ENCODE results near the gene KAT2A.

Gene KAT2A

GRCh38 chr17:42114118-42114517 lies 7.0 kb downstream of the KAT2A start:
- no peak for TF ChIP-seq CTCF (IDR thresholded peaks at IDR 0.05; ENCODE audit: borderline replicate concordance, control extremely low read depth, extremely low read depth, insufficient read depth, missing control alignments)
- no peak for DNase-seq (ENCODE audit: low spot score)
- in situ Hi-C loops (cut with MboI; ENCODE audit: low sequenced_read_pairs, unreplicated experiment) = loop anchor here (10.0 kb wide), 1 partner anchor 149 kb away; the partner anchor contains the start of gene CNP

- in situ Hi-C loops (cut with MboI; ENCODE audit: low sequenced_read_pairs, unreplicated experiment) = loop anchor here (10.0 kb wide), 1 partner anchor 149 kb away; the partner anchor contains the start of gene CNP
- no peak for TF ChIP-seq CTCF (IDR thresholded peaks at IDR 0.05; ENCODE audit: borderline replicate concordance, control extremely low read depth, extremely low read depth, insufficient read depth, missing control alignments)
These were observed 7.7 kb downstream of the KAT2A start for GRCh38 chr17:42113293-42114069.

GRCh38 chr17:42112552-42113176 lies 8.5 kb downstream of the KAT2A start, which contains the start of gene DHX58:
TSS of gene DHX58 (minus strand) at chr17:42112714. CDS start at chr17:42111892, 822 bp downstream.
- no peak for TF ChIP-seq CTCF (IDR thresholded peaks at IDR 0.05; ENCODE audit: borderline replicate concordance, control extremely low read depth, extremely low read depth, insufficient read depth, missing control alignments)
- peak; percentile 94 for DNase-seq (ENCODE audit: low spot score)
- in situ Hi-C loops (cut with MboI; ENCODE audit: low sequenced_read_pairs, unreplicated experiment) = loop anchor here (10.0 kb wide), 1 partner anchor 148 kb away; the partner anchor contains the start of gene CNP

More at GRCh38 chr17:42113293-42114069, 7.7 kb downstream of the KAT2A start:
- no peak for DNase-seq (ENCODE audit: low spot score)

- no peak for TF ChIP-seq CTCF (IDR thresholded peaks at IDR 0.05; ENCODE audit: borderline replicate concordance, control extremely low read depth, extremely low read depth, insufficient read depth, missing control alignments)
- in situ Hi-C loops (cut with MboI; ENCODE audit: low sequenced_read_pairs, unreplicated experiment) = loop anchor here (10.0 kb wide), 1 partner anchor 147 kb away; the partner anchor contains the start of gene CNP
- DNase-seq (ENCODE audit: low spot score) = peak; percentile 41
These were observed 9.2 kb downstream of the KAT2A start for GRCh38 chr17:42111871-42112551.

GRCh38 chr17:42111265-42111636 lies 9.9 kb downstream of the KAT2A start:
- no peak for DNase-seq (ENCODE audit: low spot score)
- in situ Hi-C loops (cut with MboI; ENCODE audit: low sequenced_read_pairs, unreplicated experiment) = loop anchor here (10.0 kb wide), 1 partner anchor 146 kb away; the partner anchor contains the start of gene CNP
- no peak for TF ChIP-seq CTCF (IDR thresholded peaks at IDR 0.05; ENCODE audit: borderline replicate concordance, control extremely low read depth, extremely low read depth, insufficient read depth, missing control alignments)

Measured in GM13976 (cell line).